Tongue (tissue), 2 donors: ENCODE results near the gene ACTMAP. TPM values are rescaled to one million over a fixed set of nuclear protein-coding genes. Genes with fewer than 3 reads are reported as not detected.
"Not testable (repeated sequence)": the region's sequence is repeated elsewhere in the genome, so short reads cannot be mapped to it uniquely, and the experiment has no call there.

Source experiments
- DNase-seq: peaks from one replicate; pipeline ENCODE4 v3.0.0-alpha.2; 2015
- total RNA-seq: library from RNA; depleted of rRNA; stranded (reverse); fragments of >200 nt; gene quantifications from one replicate; pipeline ENCODE4 v1.2.3, GENCODE V29; 2014

Gene ACTMAP
- total RNA-seq, 1 donor from 2014 or later: 1.3 TPM

GRCh38 chr19:40743926-40744325 lies 6.4 kb downstream of the ACTMAP start:
- DNase-seq: no peak

GRCh38 chr19:40742886-40743285 lies 7.4 kb downstream of the ACTMAP start:
- DNase-seq: no peak

GRCh38 chr19:40742477-40742876 lies 7.8 kb downstream of the ACTMAP start:
- DNase-seq: no peak

- no peak for DNase-seq
These were observed 8.5 kb downstream of the ACTMAP start for GRCh38 chr19:40741527-40742390.

GRCh38 chr19:40740747-40741146 lies 9.5 kb downstream of the ACTMAP start:
- no peak for DNase-seq

- DNase-seq: no peak
These were observed 10.2 kb downstream of the ACTMAP start for GRCh38 chr19:40739871-40740703.

- DNase-seq: no peak
These were observed 11.0 kb downstream of the ACTMAP start for GRCh38 chr19:40739030-40739839.

- DNase-seq: no peak
These were observed 13.1 kb downstream of the ACTMAP start for GRCh38 chr19:40737102-40737644.

- no peak for DNase-seq
These were observed 13.6 kb downstream of the ACTMAP start for GRCh38 chr19:40736661-40737060.

- DNase-seq: no peak
These were observed 15.1 kb downstream of the ACTMAP start for GRCh38 chr19:40735013-40735771.

- DNase-seq: no peak
These were observed 17.1 kb downstream of the ACTMAP start for GRCh38 chr19:40733149-40733548.

- not testable (repeated sequence) for DNase-seq
These were observed 18.0 kb downstream of the ACTMAP start for GRCh38 chr19:40732304-40732703.

GRCh38 chr19:40730065-40730464 lies 20.2 kb downstream of the ACTMAP start:
- DNase-seq: not testable (repeated sequence)

- DNase-seq: no peak
These were observed 24.0 kb downstream of the ACTMAP start for GRCh38 chr19:40726279-40726678.

GRCh38 chr19:40724855-40725254 lies 25.4 kb downstream of the ACTMAP start:
- DNase-seq: no peak

- no peak for DNase-seq
These were observed 26.0 kb downstream of the ACTMAP start for GRCh38 chr19:40724315-40724714.

GRCh38 chr19:40723661-40724254 lies 26.5 kb downstream of the ACTMAP start:
- no peak for DNase-seq

- DNase-seq: no peak
These were observed 28.2 kb downstream of the ACTMAP start for GRCh38 chr19:40721936-40722661.

GRCh38 chr19:40721140-40721486 lies 29.2 kb downstream of the ACTMAP start:
- DNase-seq: no peak

- DNase-seq: no peak
These were observed 30.8 kb downstream of the ACTMAP start for GRCh38 chr19:40719414-40719894.
